Trophoblast cell (in vitro differentiated cells and primary cell): Measurements from ENCODE around the gene SHROOM2.

Experiments
- DNase-seq, 2 donors: peaks; one replicate each; pipeline ENCODE4 v3.0.0-alpha.2; 2016
- H2AFZ ChIP-seq: 2 replicates; pipeline ENCODE4 v1.6.1; 2013; ENCODE audit warnings: low read length, moderate library complexity, mild to moderate bottlenecking; ENCODE audit not compliant: insufficient read depth, poor library complexity
- H2AK5ac ChIP-seq: 2 replicates; pipeline ENCODE4 v1.6.1; 2013; ENCODE audit warnings: mild to moderate bottlenecking, low read length
- H2BK120ac ChIP-seq: 2 replicates; pipeline ENCODE4 v1.6.1; 2013; ENCODE audit warnings: low read length, mild to moderate bottlenecking, moderate library complexity; ENCODE audit not compliant: insufficient read depth, poor library complexity
- H2BK12ac ChIP-seq: 2 replicates; pipeline ENCODE4 v1.6.1; 2013; ENCODE audit warnings: mild to moderate bottlenecking, low read length, moderate library complexity
- H2BK5ac ChIP-seq: 2 replicates; pipeline ENCODE4 v1.6.1; 2013; ENCODE audit warnings: low read length, low read depth, moderate library complexity, mild to moderate bottlenecking; ENCODE audit not compliant: poor library complexity
- H3K14ac ChIP-seq: 2 replicates; pipeline ENCODE4 v1.6.1; 2013; ENCODE audit warnings: mild to moderate bottlenecking, low read length
- H3K18ac ChIP-seq: 2 replicates; pipeline ENCODE4 v1.6.1; 2013; ENCODE audit warnings: mild to moderate bottlenecking, low read length
- H3K23ac ChIP-seq: 2 replicates; pipeline ENCODE4 v1.6.1; 2013; ENCODE audit warnings: low read length
- H3K27ac ChIP-seq: 2 replicates; pipeline ENCODE4 v1.5.1; 2013; ENCODE audit warnings: low read depth, mild to moderate bottlenecking, inconsistent platforms, low read length, moderate library complexity
- H3K27me3 ChIP-seq: 2 replicates; pipeline ENCODE4 v1.6.1; 2013; ENCODE audit warnings: inconsistent platforms, mild to moderate bottlenecking, low read length, moderate library complexity; ENCODE audit not compliant: insufficient read depth
- H3K36me3 ChIP-seq, 2 experiments: 1 replicate in 1 of 2; 2 replicates in 1 of 2; pipeline ENCODE4 v1.6.1; 2013; ENCODE audit warnings: low read length in 2 of 2, mild to moderate bottlenecking in 2 of 2, moderate library complexity in 1 of 2; ENCODE audit not compliant: insufficient read depth in 2 of 2, control insufficient read depth in 1 of 2
- H3K4ac ChIP-seq: 2 replicates; pipeline ENCODE4 v1.6.1; 2013; ENCODE audit warnings: low read depth, mild to moderate bottlenecking, low read length, moderate library complexity
- H3K4me1 ChIP-seq, 2 experiments: 1 replicate in 1 of 2; 2 replicates in 1 of 2; pipeline ENCODE4 v1.6.1; 2013; ENCODE audit warnings: low read length in 2 of 2, mild to moderate bottlenecking in 2 of 2, moderate library complexity in 1 of 2; ENCODE audit not compliant: insufficient read depth in 2 of 2, control insufficient read depth in 1 of 2
- H3K4me2 ChIP-seq: 2 replicates; pipeline ENCODE4 v1.6.1; 2013; ENCODE audit warnings: inconsistent platforms, mild to moderate bottlenecking, low read length, moderate library complexity
- H3K4me3 ChIP-seq: 2 replicates; pipeline ENCODE4 v1.5.1; 2013; ENCODE audit warnings: mild to moderate bottlenecking, low read depth, low read length, inconsistent platforms
- H3K79me1 ChIP-seq: one replicate; pipeline ENCODE4 v1.6.1; 2013; ENCODE audit warnings: low read length
- H3K79me2 ChIP-seq: 2 replicates; pipeline ENCODE4 v1.6.1; 2013; ENCODE audit warnings: low read length, mild to moderate bottlenecking; ENCODE audit not compliant: control insufficient read depth, insufficient read depth, poor library complexity
- H3K9ac ChIP-seq: 2 replicates; pipeline ENCODE4 v1.6.1; 2013; ENCODE audit warnings: mild to moderate bottlenecking, low read length
- H3K9me3 ChIP-seq: 2 replicates; pipeline ENCODE4 v1.6.1; 2013; ENCODE audit warnings: low read depth, mild to moderate bottlenecking, control low read depth, inconsistent platforms, low read length; ENCODE audit not compliant: insufficient read depth
- H4K12ac ChIP-seq: 2 replicates; pipeline ENCODE4 v1.6.1; 2013; ENCODE audit warnings: low read depth, mild to moderate bottlenecking, low read length, moderate library complexity
- H4K8ac ChIP-seq: 2 replicates; pipeline ENCODE4 v1.6.1; 2013; ENCODE audit warnings: low read depth, mild to moderate bottlenecking, low read length, moderate library complexity
- H4K91ac ChIP-seq: one replicate; pipeline ENCODE4 v1.6.1; 2013; ENCODE audit warnings: low read depth, mild to moderate bottlenecking, low read length, moderate library complexity
- WGBS: extraction: QIAGEN DNeasy Blood & Tissue Kit; methylation state at CpG from one replicate; pipeline ENCODE4 v1.1.7; 2013; ENCODE audit warnings: missing lambda C conversion rate; ENCODE audit not compliant: insufficient read length, insufficient coverage; ENCODE audit errors: extremely low coverage; 5-methylcytosine and 5-hydroxymethylcytosine counted together

Gene SHROOM2

GRCh38 chrX:9845578-9845952 is 59.3 kb downstream of the SHROOM2 start:
- Histone ChIP-seq H2BK120ac (peak overlapping the region; percentile 51), H2BK12ac (peak overlapping the region; percentile 29), H3K4me2 (no peak overlapping the region), H2AFZ (no peak overlapping the region), H3K27me3 (no peaks in the 10 kb centered on the region), H2BK5ac (peak overlapping the region; percentile 64), H3K4me3 (no peak overlapping the region), H2AK5ac (no peak overlapping the region), H4K12ac (no peak overlapping the region), H3K9me3 (no peaks in the 10 kb centered on the region), H3K27ac (peak overlapping the region; percentile 89), H3K36me3 (peaks cover 0 to 6% of the 10 kb centered on the region in 2 experiments), H3K79me2 (peaks cover 10% of the 10 kb centered on the region), H3K4me1 (peaks cover 30 to 34% of the 10 kb centered on the region in 2 experiments), H3K23ac (no peak overlapping the region), H4K91ac (peak overlapping the region; percentile 57), H3K79me1 (peaks cover 36% of the 10 kb centered on the region), H3K18ac (no peak overlapping the region), H3K9ac (no peak overlapping the region), H4K8ac (peak overlapping the region; percentile 19), H3K14ac (peak overlapping the region; percentile 44), H3K4ac (no peak overlapping the region)
- no CpG with 5 or more reads among the region's 6 CpGs for WGBS
- DNase-seq, result peak; percentile 54 to 64

- no CpG with 5 or more reads among the region's 8 CpGs for WGBS
- H3K23ac ChIP-seq, result no peak overlapping the region
- peak overlapping the region; percentile 78 for H2BK12ac ChIP-seq
These were observed 60.4 kb downstream of the SHROOM2 start for GRCh38 chrX:9846631-9847030.

GRCh38 chrX:9847071-9847470 is 60.8 kb downstream of the SHROOM2 start:
- Histone ChIP-seq H4K8ac (no peak overlapping the region), H3K27ac (peak overlapping the region; percentile 96), H2BK12ac (no peak overlapping the region), H3K79me2 (peaks cover 12% of the 10 kb centered on the region), H3K4me2 (no peak overlapping the region), H2AFZ (no peak overlapping the region), H3K9me3 (no peaks in the 10 kb centered on the region), H2BK5ac (peak overlapping the region; percentile 95), H4K91ac (peak overlapping the region; percentile 86), H3K79me1 (peaks cover 37% of the 10 kb centered on the region), H3K9ac (no peak overlapping the region), H3K4me1 (peaks cover 27 to 36% of the 10 kb centered on the region in 2 experiments), H3K36me3 (peaks cover 0 to 6% of the 10 kb centered on the region in 2 experiments), H4K12ac (no peak overlapping the region), H3K14ac (no peak overlapping the region), H2BK120ac (no peak overlapping the region), H3K23ac (no peak overlapping the region), H2AK5ac (no peak overlapping the region), H3K27me3 (no peaks in the 10 kb centered on the region), H3K18ac (no peak overlapping the region), H3K4ac (no peak overlapping the region), H3K4me3 (no peak overlapping the region)
- peak; percentile 56 to 74 for DNase-seq
- WGBS, result no CpG with 5 or more reads among the region's 8 CpGs

More at GRCh38 chrX:9846631-9847030, 60.4 kb downstream of the SHROOM2 start:
- Histone ChIP-seq H3K79me1 (peaks cover 39% of the 10 kb centered on the region), H3K27me3 (no peaks in the 10 kb centered on the region), H4K12ac (no peak overlapping the region), H3K4ac (peak overlapping the region; percentile 42), H2AFZ (no peak overlapping the region), H3K36me3 (peaks cover 0 to 6% of the 10 kb centered on the region in 2 experiments), H2BK120ac (peak overlapping the region; percentile 85), H3K4me2 (no peak overlapping the region), H3K4me3 (no peak overlapping the region), H2AK5ac (peak overlapping the region; percentile 35), H3K27ac (peak overlapping the region; percentile 96), H3K9ac (no peak overlapping the region), H4K91ac (peak overlapping the region; percentile 86), H3K79me2 (peaks cover 12% of the 10 kb centered on the region), H3K9me3 (no peaks in the 10 kb centered on the region), H3K18ac (peak overlapping the region; percentile 49), H2BK5ac (peak overlapping the region; percentile 95), H4K8ac (peak overlapping the region; percentile 32), H3K14ac (peak overlapping the region; percentile 66), H3K4me1 (peaks cover 28 to 36% of the 10 kb centered on the region in 2 experiments)
- peak in 1 of 2 donors; percentile 26 for DNase-seq

- no peaks in the 10 kb centered on the region for H3K9me3 ChIP-seq
- no peak overlapping the region for H3K4me2 ChIP-seq
- H4K91ac ChIP-seq, result peak overlapping the region; percentile 61
- H3K18ac ChIP-seq, result peak overlapping the region; percentile 35
- peak overlapping the region; percentile 86 for H3K4ac ChIP-seq
- peaks cover 0 to 6% of the 10 kb centered on the region in 2 experiments for H3K36me3 ChIP-seq
- no peak overlapping the region for H2AFZ ChIP-seq
- H2AK5ac ChIP-seq, result peak overlapping the region; percentile 87
- H4K8ac ChIP-seq, result peak overlapping the region; percentile 47
- no peak overlapping the region for H3K23ac ChIP-seq
- no peak overlapping the region for H4K12ac ChIP-seq
- no peak for DNase-seq
- H2BK120ac ChIP-seq, result peak overlapping the region; percentile 53
- H2BK12ac ChIP-seq, result peak overlapping the region; percentile 61
- H2BK5ac ChIP-seq, result peak overlapping the region; percentile 14
- peaks cover 31 to 37% of the 10 kb centered on the region in 2 experiments for H3K4me1 ChIP-seq
- peak overlapping the region; percentile 48 for H3K14ac ChIP-seq
- H3K4me3 ChIP-seq, result no peak overlapping the region
- no CpG with 5 or more reads among the region's 17 CpGs for WGBS
- H3K27ac ChIP-seq, result no peak overlapping the region
- H3K9ac ChIP-seq, result no peak overlapping the region
- peaks cover 43% of the 10 kb centered on the region for H3K79me1 ChIP-seq
- no peaks in the 10 kb centered on the region for H3K27me3 ChIP-seq
- peaks cover 16% of the 10 kb centered on the region for H3K79me2 ChIP-seq
These were observed 62.7 kb downstream of the SHROOM2 start for GRCh38 chrX:9848718-9849479.
